ENCODE data around the gene EML4. TPM values are rescaled to one million over a fixed set of nuclear protein-coding genes. Genes with fewer than 3 reads are reported as not detected.
"Not testable (repeated sequence)": the region's sequence is repeated elsewhere in the genome, so short reads cannot be mapped to it uniquely, and the experiment has no call there.

EML4 gene, protein sequence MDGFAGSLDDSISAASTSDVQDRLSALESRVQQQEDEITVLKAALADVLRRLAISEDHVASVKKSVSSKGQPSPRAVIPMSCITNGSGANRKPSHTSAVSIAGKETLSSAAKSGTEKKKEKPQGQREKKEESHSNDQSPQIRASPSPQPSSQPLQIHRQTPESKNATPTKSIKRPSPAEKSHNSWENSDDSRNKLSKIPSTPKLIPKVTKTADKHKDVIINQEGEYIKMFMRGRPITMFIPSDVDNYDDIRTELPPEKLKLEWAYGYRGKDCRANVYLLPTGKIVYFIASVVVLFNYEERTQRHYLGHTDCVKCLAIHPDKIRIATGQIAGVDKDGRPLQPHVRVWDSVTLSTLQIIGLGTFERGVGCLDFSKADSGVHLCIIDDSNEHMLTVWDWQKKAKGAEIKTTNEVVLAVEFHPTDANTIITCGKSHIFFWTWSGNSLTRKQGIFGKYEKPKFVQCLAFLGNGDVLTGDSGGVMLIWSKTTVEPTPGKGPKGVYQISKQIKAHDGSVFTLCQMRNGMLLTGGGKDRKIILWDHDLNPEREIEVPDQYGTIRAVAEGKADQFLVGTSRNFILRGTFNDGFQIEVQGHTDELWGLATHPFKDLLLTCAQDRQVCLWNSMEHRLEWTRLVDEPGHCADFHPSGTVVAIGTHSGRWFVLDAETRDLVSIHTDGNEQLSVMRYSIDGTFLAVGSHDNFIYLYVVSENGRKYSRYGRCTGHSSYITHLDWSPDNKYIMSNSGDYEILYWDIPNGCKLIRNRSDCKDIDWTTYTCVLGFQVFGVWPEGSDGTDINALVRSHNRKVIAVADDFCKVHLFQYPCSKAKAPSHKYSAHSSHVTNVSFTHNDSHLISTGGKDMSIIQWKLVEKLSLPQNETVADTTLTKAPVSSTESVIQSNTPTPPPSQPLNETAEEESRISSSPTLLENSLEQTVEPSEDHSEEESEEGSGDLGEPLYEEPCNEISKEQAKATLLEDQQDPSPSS
- 31.3 and 33.7 TPM in 2 replicates for total RNA-seq

DNA sequence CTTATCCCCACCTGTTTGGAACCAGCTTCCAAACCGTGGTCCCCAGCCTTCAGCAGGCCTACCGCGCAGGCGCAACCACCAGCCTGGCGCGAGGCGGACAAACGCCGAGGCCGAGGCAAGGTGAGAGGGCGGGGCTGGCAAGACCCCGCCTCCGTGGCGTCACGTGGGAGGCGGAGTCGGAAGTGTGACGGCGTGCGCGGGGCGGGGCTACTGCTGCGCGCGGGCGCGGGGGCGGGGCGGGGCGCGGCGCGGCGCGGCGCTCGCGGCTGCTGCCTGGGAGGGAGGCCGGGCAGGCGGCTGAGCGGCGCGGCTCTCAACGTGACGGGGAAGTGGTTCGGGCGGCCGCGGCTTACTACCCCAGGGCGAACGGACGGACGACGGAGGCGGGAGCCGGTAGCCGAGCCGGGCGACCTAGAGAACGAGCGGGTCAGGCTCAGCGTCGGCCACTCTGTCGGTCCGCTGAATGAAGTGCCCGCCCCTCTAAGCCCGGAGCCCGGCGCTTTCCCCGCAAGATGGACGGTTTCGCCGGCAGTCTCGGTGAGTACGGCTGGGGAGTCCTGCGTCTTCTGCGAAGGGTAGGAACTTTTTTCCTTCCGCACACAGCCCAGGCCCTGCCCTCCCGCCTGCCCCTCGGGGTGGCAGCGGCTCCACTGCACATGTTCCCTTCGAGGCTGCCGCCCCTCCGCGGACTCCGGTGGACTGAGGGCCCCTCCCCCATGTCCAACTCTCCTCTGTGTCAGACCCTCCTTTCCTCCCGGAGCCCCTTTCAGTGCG is at the start of gene EML4:
EML4 (plus strand) TSS at position 254 of the 774 bp plus-strand sequence; CDS start at position 513, 259 bp downstream.
- DNase-seq (ENCODE audit: low read depth): no peak
- TF ChIP-seq, protein P1, sequence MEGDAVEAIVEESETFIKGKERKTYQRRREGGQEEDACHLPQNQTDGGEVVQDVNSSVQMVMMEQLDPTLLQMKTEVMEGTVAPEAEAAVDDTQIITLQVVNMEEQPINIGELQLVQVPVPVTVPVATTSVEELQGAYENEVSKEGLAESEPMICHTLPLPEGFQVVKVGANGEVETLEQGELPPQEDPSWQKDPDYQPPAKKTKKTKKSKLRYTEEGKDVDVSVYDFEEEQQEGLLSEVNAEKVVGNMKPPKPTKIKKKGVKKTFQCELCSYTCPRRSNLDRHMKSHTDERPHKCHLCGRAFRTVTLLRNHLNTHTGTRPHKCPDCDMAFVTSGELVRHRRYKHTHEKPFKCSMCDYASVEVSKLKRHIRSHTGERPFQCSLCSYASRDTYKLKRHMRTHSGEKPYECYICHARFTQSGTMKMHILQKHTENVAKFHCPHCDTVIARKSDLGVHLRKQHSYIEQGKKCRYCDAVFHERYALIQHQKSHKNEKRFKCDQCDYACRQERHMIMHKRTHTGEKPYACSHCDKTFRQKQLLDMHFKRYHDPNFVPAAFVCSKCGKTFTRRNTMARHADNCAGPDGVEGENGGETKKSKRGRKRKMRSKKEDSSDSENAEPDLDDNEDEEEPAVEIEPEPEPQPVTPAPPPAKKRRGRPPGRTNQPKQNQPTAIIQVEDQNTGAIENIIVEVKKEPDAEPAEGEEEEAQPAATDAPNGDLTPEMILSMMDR (conservative IDR thresholded peaks at IDR 0.05; ENCODE audit: low read depth, low read length): no peak
- H3K4me3 ChIP-seq (ENCODE audit: low read depth, low read length): peak within 1 kb of the TSS; percentile 73

DNA sequence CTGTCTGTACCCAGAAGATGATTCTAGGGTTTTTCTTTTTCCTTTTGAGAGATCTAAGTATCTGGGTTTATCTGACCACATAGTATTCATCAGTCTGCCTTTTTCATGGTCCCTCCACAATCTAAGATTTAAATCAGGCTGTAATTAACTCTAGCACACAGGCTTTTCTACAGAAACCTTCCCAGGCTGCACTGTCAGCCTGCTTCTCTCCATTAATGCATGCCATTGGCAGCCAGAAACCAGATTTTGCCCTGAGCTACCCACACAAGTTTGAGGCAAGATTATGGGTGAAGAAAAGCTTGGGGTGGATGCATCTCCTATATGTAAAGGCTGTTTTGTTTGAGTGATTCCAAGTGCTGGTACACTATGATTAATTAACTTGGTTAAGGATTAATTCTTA is 45.7 kb upstream of the EML4 start:
- no peak for DNase-seq (ENCODE audit: low read depth)
- H3K4me3 ChIP-seq (ENCODE audit: low read depth, low read length): no peak overlapping the region
- TF ChIP-seq, protein P1 (conservative IDR thresholded peaks at IDR 0.05; ENCODE audit: low read depth, low read length): no peak

DNA sequence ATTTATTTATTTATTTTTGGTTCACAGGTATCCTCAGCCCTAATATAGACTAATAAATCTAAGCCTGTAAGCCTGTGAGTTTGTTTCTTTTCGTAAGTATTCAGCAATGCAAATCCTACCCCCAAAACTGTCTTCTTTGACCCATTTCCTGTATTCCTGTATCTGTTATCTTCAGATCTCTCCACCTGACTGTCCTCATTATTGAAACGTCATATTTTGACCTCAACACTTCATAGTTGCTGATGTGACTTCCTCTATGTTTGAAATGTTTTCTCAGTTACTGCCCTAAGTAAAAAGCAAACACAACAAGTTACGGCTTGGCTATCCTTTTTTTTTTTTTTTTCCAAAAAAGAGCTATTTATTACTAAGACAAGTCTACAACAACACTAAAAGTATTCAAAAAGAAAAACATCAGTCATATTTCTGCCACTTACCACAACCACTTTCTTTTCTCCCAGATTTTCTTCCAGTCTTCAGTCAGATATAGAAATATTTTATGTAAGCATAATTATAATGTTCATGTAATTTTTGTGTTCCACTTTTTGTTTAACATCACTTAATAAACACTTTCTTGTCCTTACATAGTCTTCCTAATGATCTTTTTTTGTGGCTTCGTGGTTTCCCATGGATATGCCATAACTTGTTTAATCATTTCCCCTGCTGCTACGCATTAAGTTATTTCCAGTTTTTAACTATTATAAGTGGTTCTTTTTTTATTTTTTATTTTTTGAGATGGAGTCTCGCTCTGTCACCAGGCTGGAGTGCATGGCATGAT is 45.0 kb upstream of the EML4 start:
- no peak for DNase-seq (ENCODE audit: low read depth)
- no peak overlapping the region for H3K4me3 ChIP-seq (ENCODE audit: low read depth, low read length)
- TF ChIP-seq, protein P1 (conservative IDR thresholded peaks at IDR 0.05; ENCODE audit: low read depth, low read length): no peak

DNA sequence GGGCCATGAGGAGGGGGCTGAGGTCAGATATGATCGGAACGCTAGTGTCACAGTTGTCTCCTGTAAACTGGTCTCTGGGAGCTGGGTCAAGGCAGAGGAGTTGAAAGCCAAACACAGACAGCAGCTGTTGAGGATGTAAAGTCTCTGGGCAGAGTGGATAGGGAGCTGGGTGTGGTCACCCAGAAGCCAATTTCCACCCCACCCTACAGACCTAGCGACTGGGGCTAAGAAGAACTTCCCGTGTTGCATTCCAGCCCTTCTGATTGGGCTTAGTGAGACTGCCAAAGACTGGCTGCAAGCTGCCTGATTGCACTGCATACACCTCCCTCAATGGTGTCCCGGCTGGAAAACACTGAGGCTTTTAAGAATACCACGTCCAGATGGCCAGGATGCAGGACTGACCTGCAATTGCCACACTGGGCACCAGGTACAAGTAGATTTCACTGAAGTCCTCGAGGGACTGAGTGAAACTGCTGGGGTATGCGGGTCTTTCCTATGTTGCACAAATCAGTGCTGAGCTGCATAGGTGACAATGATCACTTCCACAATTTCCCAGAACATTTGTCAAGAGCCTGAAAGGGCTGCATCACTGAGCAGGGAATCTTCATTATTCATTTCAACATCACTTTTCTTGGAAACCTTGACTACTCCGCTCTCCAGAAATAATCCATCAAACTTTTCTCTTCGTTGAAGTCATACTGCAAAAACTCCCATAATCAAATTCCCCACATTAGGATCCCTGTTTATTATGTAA is 43.1 kb upstream of the EML4 start:
- H3K4me3 ChIP-seq (ENCODE audit: low read depth, low read length): no peak overlapping the region
- DNase-seq (ENCODE audit: low read depth): no peak
- TF ChIP-seq, protein P1 (conservative IDR thresholded peaks at IDR 0.05; ENCODE audit: low read depth, low read length): no peak

DNA sequence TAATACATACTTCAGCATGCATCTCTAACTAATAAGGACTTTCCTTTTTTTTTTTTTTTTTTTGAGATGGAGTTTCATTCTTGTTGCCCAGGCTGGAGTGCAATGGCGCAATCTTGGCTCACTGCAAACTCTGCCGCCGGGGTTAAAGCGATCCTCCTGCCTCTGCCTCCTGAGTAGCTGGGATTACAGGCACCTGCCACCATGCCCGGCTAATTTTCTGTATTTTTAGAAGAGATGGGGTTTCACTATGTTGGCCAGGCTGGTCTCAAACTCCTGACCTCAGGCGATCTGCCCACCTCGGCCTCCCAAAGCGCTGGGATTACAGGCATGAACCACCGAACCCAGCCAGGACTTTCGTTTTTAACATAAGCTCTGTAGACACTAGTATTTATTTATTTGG is 42.3 kb upstream of the EML4 start:
- not testable (repeated sequence) for DNase-seq (ENCODE audit: low read depth); H3K4me3 ChIP-seq (ENCODE audit: low read depth, low read length)
